ENCODE measurements around the gene MGAT3.
"Not testable (repeated sequence)": the region's sequence is repeated elsewhere in the genome, so short reads cannot be mapped to it uniquely, and the experiment has no call there.

DNA sequence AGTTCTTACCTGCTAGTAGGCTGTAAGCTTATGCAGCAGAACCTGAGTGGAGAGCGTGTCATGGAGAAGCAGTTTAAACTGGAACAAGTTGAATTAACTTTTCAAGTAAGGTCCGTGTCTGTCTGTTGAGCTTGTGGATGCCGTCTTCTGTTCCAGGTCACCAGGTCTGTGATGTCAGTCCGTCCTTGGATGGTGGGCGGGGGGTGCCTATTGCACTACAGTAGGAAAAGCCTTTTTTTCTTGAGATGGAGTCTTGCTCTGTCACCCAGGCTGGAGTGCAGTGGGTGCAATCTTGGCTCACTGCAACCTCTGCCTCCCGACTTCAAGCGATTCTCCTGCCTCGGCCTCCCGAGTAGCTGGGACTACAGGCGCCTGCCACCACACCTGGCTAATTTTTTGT lies 50.2 kb downstream of the MGAT3 start:
- TF ChIP-seq, protein P1, sequence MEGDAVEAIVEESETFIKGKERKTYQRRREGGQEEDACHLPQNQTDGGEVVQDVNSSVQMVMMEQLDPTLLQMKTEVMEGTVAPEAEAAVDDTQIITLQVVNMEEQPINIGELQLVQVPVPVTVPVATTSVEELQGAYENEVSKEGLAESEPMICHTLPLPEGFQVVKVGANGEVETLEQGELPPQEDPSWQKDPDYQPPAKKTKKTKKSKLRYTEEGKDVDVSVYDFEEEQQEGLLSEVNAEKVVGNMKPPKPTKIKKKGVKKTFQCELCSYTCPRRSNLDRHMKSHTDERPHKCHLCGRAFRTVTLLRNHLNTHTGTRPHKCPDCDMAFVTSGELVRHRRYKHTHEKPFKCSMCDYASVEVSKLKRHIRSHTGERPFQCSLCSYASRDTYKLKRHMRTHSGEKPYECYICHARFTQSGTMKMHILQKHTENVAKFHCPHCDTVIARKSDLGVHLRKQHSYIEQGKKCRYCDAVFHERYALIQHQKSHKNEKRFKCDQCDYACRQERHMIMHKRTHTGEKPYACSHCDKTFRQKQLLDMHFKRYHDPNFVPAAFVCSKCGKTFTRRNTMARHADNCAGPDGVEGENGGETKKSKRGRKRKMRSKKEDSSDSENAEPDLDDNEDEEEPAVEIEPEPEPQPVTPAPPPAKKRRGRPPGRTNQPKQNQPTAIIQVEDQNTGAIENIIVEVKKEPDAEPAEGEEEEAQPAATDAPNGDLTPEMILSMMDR (IDR thresholded peaks at IDR 0.05; ENCODE audit: insufficient read depth, low read length) = not testable (repeated sequence)
- TF ChIP-seq, protein P2, sequence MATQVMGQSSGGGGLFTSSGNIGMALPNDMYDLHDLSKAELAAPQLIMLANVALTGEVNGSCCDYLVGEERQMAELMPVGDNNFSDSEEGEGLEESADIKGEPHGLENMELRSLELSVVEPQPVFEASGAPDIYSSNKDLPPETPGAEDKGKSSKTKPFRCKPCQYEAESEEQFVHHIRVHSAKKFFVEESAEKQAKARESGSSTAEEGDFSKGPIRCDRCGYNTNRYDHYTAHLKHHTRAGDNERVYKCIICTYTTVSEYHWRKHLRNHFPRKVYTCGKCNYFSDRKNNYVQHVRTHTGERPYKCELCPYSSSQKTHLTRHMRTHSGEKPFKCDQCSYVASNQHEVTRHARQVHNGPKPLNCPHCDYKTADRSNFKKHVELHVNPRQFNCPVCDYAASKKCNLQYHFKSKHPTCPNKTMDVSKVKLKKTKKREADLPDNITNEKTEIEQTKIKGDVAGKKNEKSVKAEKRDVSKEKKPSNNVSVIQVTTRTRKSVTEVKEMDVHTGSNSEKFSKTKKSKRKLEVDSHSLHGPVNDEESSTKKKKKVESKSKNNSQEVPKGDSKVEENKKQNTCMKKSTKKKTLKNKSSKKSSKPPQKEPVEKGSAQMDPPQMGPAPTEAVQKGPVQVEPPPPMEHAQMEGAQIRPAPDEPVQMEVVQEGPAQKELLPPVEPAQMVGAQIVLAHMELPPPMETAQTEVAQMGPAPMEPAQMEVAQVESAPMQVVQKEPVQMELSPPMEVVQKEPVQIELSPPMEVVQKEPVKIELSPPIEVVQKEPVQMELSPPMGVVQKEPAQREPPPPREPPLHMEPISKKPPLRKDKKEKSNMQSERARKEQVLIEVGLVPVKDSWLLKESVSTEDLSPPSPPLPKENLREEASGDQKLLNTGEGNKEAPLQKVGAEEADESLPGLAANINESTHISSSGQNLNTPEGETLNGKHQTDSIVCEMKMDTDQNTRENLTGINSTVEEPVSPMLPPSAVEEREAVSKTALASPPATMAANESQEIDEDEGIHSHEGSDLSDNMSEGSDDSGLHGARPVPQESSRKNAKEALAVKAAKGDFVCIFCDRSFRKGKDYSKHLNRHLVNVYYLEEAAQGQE (IDR thresholded peaks at IDR 0.05; ENCODE audit: insufficient replicate concordance, low read depth) = not testable (repeated sequence)
